Gastrocnemius medialis (tissue), 4 donors: ENCODE results near the gene PIK3C3. TPM values are rescaled to one million over a fixed set of nuclear protein-coding genes. Genes with fewer than 3 reads are reported as not detected.
A peak's percentile ranks its signal among the peaks of the same experiment; 100 is the strongest.

Experiments used
- ATAC-seq, 2 donors: fragments of 150-250 bp; one replicate each; pipeline ENCODE4 v1.9.1; 2016
- DNase-seq, 2 donors: peaks; one replicate each; pipeline ENCODE4 v3.0.0-alpha.2; 2019
- H3K27ac ChIP-seq, 4 donors: fragments of 200-600 bp; sonication (generic); 1 replicate in 1 of 4; 2 replicates in 3 of 4; pipeline ENCODE4 v1.5.1; 2016 to 2018; ENCODE audit warnings: mild to moderate bottlenecking in 2 of 4, moderate library complexity in 1 of 4
- H3K27me3 ChIP-seq, 3 donors: fragments of 200-600 bp; sonication (generic) in 2 of 3; 1 replicate in 1 of 3; 2 replicates in 2 of 3; pipeline versions ENCODE4 v1.5.1 to v1.6.0; 2016 to 2019; ENCODE audit warnings: mild to moderate bottlenecking in 1 of 3, moderate library complexity in 1 of 3
- H3K36me3 ChIP-seq, 2 donors: fragments of 200-600 bp; sonication (generic) in 1 of 2; one replicate each; pipeline ENCODE4 v1.5.1; 2017 to 2018
- H3K4me1 ChIP-seq, 2 donors: fragments of 200-600 bp; sonication (generic) in 1 of 2; one replicate each; pipeline ENCODE4 v1.5.1; 2016 to 2017; ENCODE audit warnings: mild to moderate bottlenecking in 2 of 2
- H3K4me3 ChIP-seq, 4 donors: fragments of 200-600 bp; sonication (generic) in 3 of 4; 1 replicate in 1 of 4; 2 replicates in 3 of 4; pipeline ENCODE4 v1.5.1; 2016 to 2019; ENCODE audit warnings: mild to moderate bottlenecking in 2 of 4
- H3K9me3 ChIP-seq, 3 donors: fragments of 200-600 bp; sonication (generic) in 2 of 3; 1 replicate in 1 of 3; 2 replicates in 2 of 3; pipeline ENCODE4 v1.5.1; 2016 to 2019
- CTCF ChIP-seq, 5 experiments: fragments of 450-650 bp in 3 of 5; fragments of 200-600 bp in 2 of 5; sonication (generic) in 2 of 5; IDR thresholded peaks in 4 of 5; conservative IDR thresholded peaks in 1 of 5; 1 replicate in 4 of 5; 2 replicates in 1 of 5; pipeline ENCODE4 v1.5.1; 2016 to 2019; ENCODE audit warnings: antibody characterized with exemption in 5 of 5, mild to moderate bottlenecking in 3 of 5, moderate library complexity in 3 of 5
- POLR2A ChIP-seq, 2 donors: fragments of 450-650 bp; IDR thresholded peaks; one replicate each; pipeline ENCODE4 v1.6.1; 2017; ENCODE audit warnings: antibody characterized with exemption in 2 of 2, mild to moderate bottlenecking in 2 of 2, moderate library complexity in 2 of 2
- in situ Hi-C, 4 donors: fragments of 200-750 bp; cut with MboI; loops; one replicate each; pipeline versions ENCODE4 v1.15.0 to v1.8.0; 2017; ENCODE audit warnings: low sequenced_read_pairs in 4 of 4
- intact Hi-C: fragments of 100-400 bp; cut with DNase I; formaldehyde crosslinking; loops from one replicate; pipeline ENCODE4 v1.15.1; 2023; ENCODE audit warnings: low total_unique reads
- total RNA-seq, 4 donors: library from RNA; depleted of rRNA; stranded (reverse); fragments of >200 nt; gene quantifications; one replicate each; pipeline versions ENCODE4 v1.1.0 to v1.2.3, GENCODE V29; 2016

PIK3C3 gene
- total RNA-seq, 4 donors from 2014 or later = 21.7 to 38.6 (median 29.6) TPM

GRCh38 chr18:41949206-41949920 lies 5.7 kb upstream of the PIK3C3 start:
- Histone ChIP-seq H3K9me3 (no peaks in the 10 kb centered on the region), H3K4me3 (no peak overlapping the region), H3K4me1 (peaks cover 0 to under 1% of the 10 kb centered on the region in 2 donors), H3K36me3 (no peaks in the 10 kb centered on the region), H3K27ac (no peak overlapping the region), H3K27me3 (peaks cover 0 to 7% (median under 1%) of the 10 kb centered on the region in 3 donors)
- in situ Hi-C loops (no loop called here), intact Hi-C loops (no loop called here)
- ATAC-seq = no peak
- no peak for DNase-seq
- TF ChIP-seq POLR2A (IDR thresholded peaks at IDR 0.05) (no peak), CTCF (IDR thresholded peaks at IDR 0.05 in 4 of 5, conservative IDR thresholded peaks at IDR 0.05 in 1 of 5) (no peak)

DNA sequence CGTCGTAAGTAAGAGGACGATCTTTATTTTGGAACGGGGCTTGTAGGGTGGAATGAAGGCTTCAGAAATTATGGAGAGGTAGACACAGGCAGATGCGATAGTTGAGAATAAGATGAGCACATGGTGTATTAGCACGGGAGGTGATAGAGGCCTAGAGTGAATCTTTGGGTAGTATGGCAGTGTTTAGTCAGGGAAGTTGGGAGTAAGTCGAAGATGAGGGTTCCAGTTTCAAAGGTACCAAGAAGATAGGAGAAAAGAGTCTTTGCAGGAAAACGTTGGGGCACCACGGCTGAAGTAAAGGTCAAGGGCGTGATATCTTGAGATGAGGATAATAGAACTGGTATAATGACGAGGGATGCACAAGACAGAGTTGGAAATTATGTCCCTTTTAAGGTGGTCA lies 654 bp downstream of the PIK3C3 start:
- peaks cover 20 to 21% of the 10 kb centered on the region in 2 donors for H3K4me1 ChIP-seq
- peak overlapping the region; percentile 78 to 85 (median 80) for H3K27ac ChIP-seq
- H3K4me3 ChIP-seq = peak overlapping the region; percentile 73 to 89 (median 85)
- intact Hi-C loops (no loop called here), in situ Hi-C loops (no loop called here)
- H3K27me3 ChIP-seq = no peaks in the 10 kb centered on the region
- TF ChIP-seq CTCF (IDR thresholded peaks at IDR 0.05 in 4 of 5, conservative IDR thresholded peaks at IDR 0.05 in 1 of 5) = no peak
- no peak for TF ChIP-seq POLR2A (IDR thresholded peaks at IDR 0.05)
- DNase-seq (no peak), ATAC-seq (peak in 1 of 2 donors; percentile 17)
- peaks cover 0 to 17% of the 10 kb centered on the region in 2 donors for H3K36me3 ChIP-seq
- no peaks in the 10 kb centered on the region for H3K9me3 ChIP-seq

DNA sequence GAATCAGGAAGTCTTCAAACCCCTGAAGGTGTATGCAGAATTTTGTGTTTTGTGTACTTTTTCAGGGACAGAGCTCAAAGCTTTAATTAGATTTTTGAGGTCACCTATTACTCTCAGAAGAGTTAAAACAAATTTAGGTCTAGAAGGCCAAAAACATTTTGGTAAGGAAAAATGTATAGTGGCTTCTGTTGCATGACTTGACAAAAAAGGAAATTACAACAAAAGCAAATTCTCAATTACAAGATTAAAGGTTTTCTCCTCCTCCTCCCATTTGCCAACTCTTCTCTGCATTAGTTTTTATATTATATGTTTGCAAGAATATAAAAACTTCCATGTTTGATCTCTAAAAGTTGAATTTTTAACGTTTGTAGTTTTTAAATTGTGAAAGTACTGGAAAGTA lies 4.0 kb downstream of the PIK3C3 start:
- Histone ChIP-seq H3K27me3 (no peaks in the 10 kb centered on the region), H3K27ac (no peak overlapping the region), H3K36me3 (peaks cover 0 to 28% of the 10 kb centered on the region in 2 donors), H3K9me3 (no peaks in the 10 kb centered on the region), H3K4me3 (no peak overlapping the region), H3K4me1 (peaks cover 21 to 25% of the 10 kb centered on the region in 2 donors)
- intact Hi-C loops = no loop called here
- ATAC-seq (no peak), DNase-seq (no peak)
- TF ChIP-seq POLR2A (IDR thresholded peaks at IDR 0.05) = no peak
- TF ChIP-seq CTCF (IDR thresholded peaks at IDR 0.05 in 4 of 5, conservative IDR thresholded peaks at IDR 0.05 in 1 of 5) = no peak
- in situ Hi-C loops = no loop called here

GRCh38 chr18:41965634-41966255 lies 10.7 kb downstream of the PIK3C3 start:
- H3K4me3 ChIP-seq = no peak overlapping the region
- peaks cover 0 to 11% of the 10 kb centered on the region in 2 donors for H3K36me3 ChIP-seq
- TF ChIP-seq CTCF (IDR thresholded peaks at IDR 0.05 in 4 of 5, conservative IDR thresholded peaks at IDR 0.05 in 1 of 5) (no peak), POLR2A (IDR thresholded peaks at IDR 0.05) (no peak)
- H3K27me3 ChIP-seq = no peaks in the 10 kb centered on the region
- DNase-seq (no peak), ATAC-seq (no peak)
- H3K9me3 ChIP-seq = no peaks in the 10 kb centered on the region
- peaks cover 7 to 33% of the 10 kb centered on the region in 2 donors for H3K4me1 ChIP-seq
- intact Hi-C loops (no loop called here), in situ Hi-C loops (no loop called here)
- H3K27ac ChIP-seq = no peak overlapping the region
